Upper lobe of left lung (tissue), 6 donors: ENCODE results near the gene SPATA2. TPM values are rescaled to one million over a fixed set of nuclear protein-coding genes. Genes with fewer than 3 reads are reported as not detected.
"Not testable (repeated sequence)": the region's sequence is repeated elsewhere in the genome, so short reads cannot be mapped to it uniquely, and the experiment has no call there.

Source experiments
- ATAC-seq, 2 donors: fragments of 200-7000 bp; cut with Tn5 transposase; one replicate each; pipeline ENCODE4 v1.9.1; 2022; ENCODE audit warnings: mild to moderate bottlenecking in 2 of 2, moderate library complexity in 2 of 2; ENCODE audit not compliant: low FRiP score in 2 of 2
- DNase-seq, 2 donors: peaks; one replicate each; pipeline ENCODE4 v3.0.0-alpha.2; 2019 to 2020
- H3K27ac ChIP-seq, 4 donors: fragments of 200-600 bp; sonication (generic); one replicate each; pipeline ENCODE4 v1.5.1; 2016 to 2019
- H3K27me3 ChIP-seq, 4 donors: fragments of 200-600 bp; sonication (generic); one replicate each; pipeline ENCODE4 v1.5.1; 2017 to 2019
- H3K36me3 ChIP-seq, 4 donors: fragments of 200-600 bp; sonication (generic); one replicate each; pipeline ENCODE4 v1.5.1; 2016 to 2019
- H3K4me1 ChIP-seq, 4 donors: fragments of 200-600 bp; sonication (generic); one replicate each; pipeline ENCODE4 v1.5.1; 2018 to 2019
- H3K4me3 ChIP-seq, 4 donors: fragments of 200-600 bp; sonication (generic); one replicate each; pipeline ENCODE4 v1.5.1; 2017 to 2019; ENCODE audit warnings: mild to moderate bottlenecking in 2 of 4, moderate library complexity in 1 of 4
- H3K9me3 ChIP-seq, 4 donors: fragments of 200-600 bp; sonication (generic); one replicate each; pipeline ENCODE4 v1.5.1; 2018 to 2019
- CTCF ChIP-seq, 6 experiments: fragments of 450-650 bp in 4 of 6; fragments of 200-600 bp in 2 of 6; sonication (generic) in 2 of 6; IDR thresholded peaks; one replicate each; pipeline ENCODE4 v1.5.1; 2016 to 2019; ENCODE audit warnings: antibody characterized with exemption in 6 of 6
- EP300 ChIP-seq, 4 donors: sonication (generic); formaldehyde crosslinking; IDR thresholded peaks; one replicate each; pipeline ENCODE4 v1.5.1; 2017; ENCODE audit warnings: antibody characterized with exemption in 4 of 4, control low read depth in 2 of 4
- POLR2A ChIP-seq, 4 donors: fragments of 450-650 bp; IDR thresholded peaks; one replicate each; pipeline ENCODE4 v1.5.1; 2016 to 2017; ENCODE audit warnings: antibody characterized with exemption in 4 of 4, mild to moderate bottlenecking in 2 of 4
- POLR2AphosphoS5 ChIP-seq, 2 donors: sonication (generic); formaldehyde crosslinking; IDR thresholded peaks; one replicate each; pipeline ENCODE4 v1.5.1; 2017; ENCODE audit warnings: antibody characterized with exemption in 2 of 2
- WGBS, 2 donors: methylation state at CpG; one replicate each; pipeline ENCODE4 v1.1.5; 2017 to 2018; 5-methylcytosine and 5-hydroxymethylcytosine counted together
- total RNA-seq, 6 donors: library from RNA; depleted of rRNA in 4 of 6; stranded (reverse); fragments of >200 nt in 4 of 6; gene quantifications; one replicate each; pipeline versions ENCODE4 v1.1.0 to v1.2.1, GENCODE V29; 2016 to 2021
- donor health status: DM: no; HTN: no; CAD: no; lungs with moderate emphysema.
- donor health status: DM: no; HTN: yes; CAD: no; lungs with severe emphysema.

The SPATA2 gene
- total RNA-seq, result 1 to 10 TPM; 5.1 to 9.4 (median 6.4) TPM

DNA sequence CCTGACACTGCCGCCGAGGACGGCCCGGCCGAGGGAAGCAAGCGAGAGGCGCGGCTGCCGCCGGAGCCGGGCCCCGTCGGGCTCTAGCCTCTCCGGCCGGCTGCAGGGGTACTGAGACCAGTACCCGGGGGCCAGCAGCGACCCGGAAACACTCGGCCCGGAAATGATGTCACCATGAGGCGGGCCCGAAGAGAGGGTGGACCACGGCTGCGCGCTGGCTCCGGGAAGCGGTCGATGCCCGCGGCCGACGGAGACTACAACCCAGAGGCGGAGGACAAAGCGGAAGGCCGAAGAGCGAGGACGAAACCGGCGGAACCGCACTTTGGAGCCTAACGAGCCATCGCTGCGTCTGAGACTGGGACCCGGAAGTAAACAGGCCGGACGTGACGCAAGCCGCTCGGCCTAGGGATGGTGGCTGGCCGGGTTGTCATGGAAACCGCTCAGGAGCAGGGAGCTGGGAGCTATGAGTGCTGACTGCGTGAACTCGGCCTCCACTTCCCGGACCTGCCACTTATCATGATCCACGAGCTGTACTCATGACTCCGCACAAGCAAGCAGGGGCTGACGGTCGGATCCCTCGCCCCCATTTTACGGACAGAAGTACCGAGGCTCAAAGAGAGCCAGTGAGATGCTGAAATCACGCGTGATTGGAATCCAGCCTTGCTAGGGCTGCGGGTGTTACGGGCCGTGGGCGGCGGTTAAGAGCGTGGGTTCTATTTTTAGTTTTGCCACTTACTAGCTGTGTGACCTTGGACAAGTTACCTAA is at the start of gene SPATA2:
SPATA2 (minus strand) TSS at position 150 of the 766 bp plus-strand sequence. CDS start 7,039 bp downstream, outside the sequence.
- H3K4me1 ChIP-seq, result peaks cover 20 to 43% (median 35%) of the 10 kb centered on the region in 4 donors
- H3K9me3 ChIP-seq, result no peaks in the 10 kb centered on the region
- H3K36me3 ChIP-seq, result no peaks in the 10 kb centered on the region
- WGBS, 2 donors, result 0 to 1% methylated on average over 19 to 23 of the region's 69 CpGs
- DNase-seq (peak; percentile 95 to 98), ATAC-seq (peak; percentile 93 to 97)
- TF ChIP-seq POLR2A (IDR thresholded peaks at IDR 0.05), result peak in 3 of 4 donors; percentile 63 to 84 (median 81)
- no peak for TF ChIP-seq CTCF (IDR thresholded peaks at IDR 0.05)
- TF ChIP-seq POLR2AphosphoS5 (IDR thresholded peaks at IDR 0.05), result peak; percentile 60 to 68
- peak within 1 kb of the TSS; percentile 78 to 95 (median 84) for H3K4me3 ChIP-seq
- H3K27ac ChIP-seq, result peak within 1 kb of the TSS; percentile 96 to 99 (median 98)
- no peaks in the 10 kb centered on the region for H3K27me3 ChIP-seq

DNA sequence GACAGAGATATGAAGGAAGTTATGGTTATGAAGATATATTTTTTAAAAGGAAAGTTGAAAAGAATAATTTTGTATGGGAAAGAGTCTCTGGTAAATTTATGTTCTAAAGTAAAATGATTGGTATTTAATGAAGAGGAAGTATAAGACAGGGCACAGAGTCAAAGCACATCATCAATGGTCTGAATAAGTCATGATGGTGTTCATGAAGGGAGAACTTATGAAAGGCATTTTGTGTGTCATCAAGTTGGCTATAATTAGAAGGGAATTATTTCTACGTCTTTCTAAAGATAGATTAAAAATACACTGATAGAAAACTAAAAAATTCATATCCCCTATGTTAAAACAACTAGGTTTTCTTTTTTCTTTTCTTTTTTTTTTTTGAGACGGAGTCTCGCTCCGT is 46.1 kb upstream of the SPATA2 start:
- Histone ChIP-seq H3K9me3 (no peaks in the 10 kb centered on the region), H3K36me3 (peaks cover 0 to 28% (median 15%) of the 10 kb centered on the region in 4 donors), H3K4me1 (peaks cover 0 to 11% (median 0%) of the 10 kb centered on the region in 4 donors), H3K27me3 (no peaks in the 10 kb centered on the region), H3K4me3 (no peak overlapping the region), H3K27ac (no peak overlapping the region)
- TF ChIP-seq POLR2A (IDR thresholded peaks at IDR 0.05) (no peak), EP300 (IDR thresholded peaks at IDR 0.05) (no peak), CTCF (IDR thresholded peaks at IDR 0.05) (no peak), POLR2AphosphoS5 (IDR thresholded peaks at IDR 0.05) (no peak)
- 90 to 95% methylated on average over 4 of the region's 4 CpGs for WGBS, 2 donors
- DNase-seq (no peak), ATAC-seq (no peak)

DNA sequence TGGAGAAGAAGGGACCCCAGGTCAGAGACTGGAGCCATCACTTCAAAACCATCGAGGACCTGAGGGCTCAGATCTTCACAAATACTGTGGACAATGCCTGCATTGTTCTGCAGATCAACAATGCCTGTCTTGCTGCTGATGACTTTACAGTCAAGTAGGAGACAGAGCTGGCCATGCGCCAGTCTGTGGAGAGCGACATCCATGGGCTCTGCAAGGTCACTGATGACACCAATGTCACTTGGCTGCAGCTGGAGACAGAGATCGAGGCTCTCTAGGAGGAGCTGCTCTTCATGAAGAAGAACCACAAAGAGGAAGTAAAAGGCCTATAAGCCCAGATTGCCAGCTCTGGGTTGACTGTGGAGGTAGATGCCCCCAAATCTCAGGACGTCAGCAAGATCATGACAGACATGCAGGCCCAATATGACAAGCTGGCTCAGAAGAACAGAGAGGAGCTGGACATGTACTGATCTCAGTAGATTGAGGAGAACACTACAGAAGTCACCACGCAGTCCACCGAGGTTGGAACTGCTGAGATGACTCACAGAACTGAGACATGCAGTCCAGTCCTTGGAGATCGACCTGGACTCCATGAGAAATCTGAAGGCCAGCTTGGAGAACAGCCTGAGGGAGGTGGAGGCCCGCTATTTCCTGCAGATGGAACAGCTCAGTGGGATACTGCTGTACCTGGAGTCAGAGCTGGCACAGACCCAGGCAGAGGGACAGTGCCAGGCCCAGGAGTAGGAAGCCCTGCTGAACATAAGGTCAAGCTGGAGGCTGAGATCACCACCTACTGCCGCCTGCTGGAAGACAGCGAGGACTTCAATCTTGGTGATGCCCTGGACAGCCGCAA is 42.0 kb upstream of the SPATA2 start:
- not testable (repeated sequence) for H3K9me3 ChIP-seq, H3K4me1 ChIP-seq, H3K27me3 ChIP-seq, H3K4me3 ChIP-seq, DNase-seq, H3K27ac ChIP-seq, ATAC-seq
- WGBS, 2 donors, result 86 to 92% methylated on average over 6 to 12 of the region's 12 CpGs
- peaks cover 15 to 69% (median 48%) of the 10 kb centered on the region in 4 donors for H3K36me3 ChIP-seq

DNA sequence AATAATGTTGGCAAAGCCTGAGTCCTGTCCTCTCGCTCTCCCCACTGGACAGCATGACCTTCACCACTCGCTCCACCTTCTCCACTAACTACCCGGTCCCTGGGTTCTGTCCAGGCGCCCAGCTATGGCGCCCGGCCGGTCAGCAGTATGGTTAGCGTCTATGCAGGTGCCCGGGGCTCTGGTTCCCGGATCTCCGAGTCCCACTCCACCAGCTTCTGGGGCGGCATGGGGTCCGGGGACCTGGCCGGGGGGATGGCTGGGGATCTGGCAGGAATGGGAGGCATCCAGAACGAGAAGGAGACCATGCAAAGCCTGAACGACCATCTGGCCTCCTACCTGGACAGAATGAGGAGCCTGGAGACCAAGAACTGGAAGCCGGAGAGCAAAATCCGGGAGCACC is 41.4 kb upstream of the SPATA2 start:
- Histone ChIP-seq H3K4me1 (no peaks in the 10 kb centered on the region), H3K4me3 (no peak overlapping the region), H3K9me3 (no peaks in the 10 kb centered on the region), H3K27ac (no peak overlapping the region), H3K27me3 (no peaks in the 10 kb centered on the region), H3K36me3 (peaks cover 20 to 75% (median 54%) of the 10 kb centered on the region in 4 donors)
- DNase-seq (peak in 1 of 2 donors; percentile 54), ATAC-seq (no peak)
- WGBS, 2 donors, result 95 to 99% methylated on average over 16 to 18 of the region's 18 CpGs
- TF ChIP-seq POLR2A (IDR thresholded peaks at IDR 0.05) (no peak), POLR2AphosphoS5 (IDR thresholded peaks at IDR 0.05) (no peak), CTCF (IDR thresholded peaks at IDR 0.05) (no peak), EP300 (IDR thresholded peaks at IDR 0.05) (no peak)

- not testable (repeated sequence) for ATAC-seq, H3K4me3 ChIP-seq, H3K4me1 ChIP-seq, DNase-seq, H3K27me3 ChIP-seq, H3K27ac ChIP-seq, H3K9me3 ChIP-seq
- 78 to 88% methylated on average over 9 to 12 of the region's 12 CpGs for WGBS, 2 donors
- peaks cover 26 to 83% (median 62%) of the 10 kb centered on the region in 4 donors for H3K36me3 ChIP-seq
Observed at GRCh38 chr20:49955830-49956396, 40.6 kb upstream of the SPATA2 start.
